Measurements from ENCODE around the gene ACACA. TPM values are rescaled to one million over a fixed set of nuclear protein-coding genes. Genes with fewer than 3 reads are reported as not detected.

The ACACA gene
- total and polyA plus RNA-seq, 9 donors: 10.9 to 104 (median 37.9) TPM

- H3K4me3 ChIP-seq: no peak overlapping the region
- intact Hi-C loops (cut with DNase I): no loop called here
- 92 to 96% (median 94%) methylated on average over 3 of the region's 3 CpGs for WGBS, 3 donors
- no peaks in the 10 kb centered on the region for H3K27me3 ChIP-seq
- TF ChIP-seq POLR2A (IDR thresholded peaks at IDR 0.05): no peak
- no peak for TF ChIP-seq CTCF (IDR thresholded peaks at IDR 0.05)
- no peak for TF ChIP-seq EP300 (IDR thresholded peaks at IDR 0.05)
- H3K4me1 ChIP-seq (ENCODE audit: insufficient read depth): no peaks in the 10 kb centered on the region
- no peaks in the 10 kb centered on the region for H3K9me3 ChIP-seq
- no peak for DNase-seq
- no peak overlapping the region for H3K27ac ChIP-seq
- H3K36me3 ChIP-seq: no peaks in the 10 kb centered on the region
Measured at GRCh38 chr17:37338847-37339246, 67.8 kb downstream of the ACACA start.

- Histone ChIP-seq H3K9me3 (no peaks in the 10 kb centered on the region), H3K27me3 (no peaks in the 10 kb centered on the region), H3K36me3 (no peaks in the 10 kb centered on the region), H3K4me3 (no peak overlapping the region), H3K4me1 (ENCODE audit: insufficient read depth) (no peaks in the 10 kb centered on the region), H3K27ac (no peak overlapping the region)
- TF ChIP-seq EP300 (IDR thresholded peaks at IDR 0.05): no peak
- no peak for TF ChIP-seq CTCF (IDR thresholded peaks at IDR 0.05)
- TF ChIP-seq POLR2A (IDR thresholded peaks at IDR 0.05): no peak
- no peak for DNase-seq
- intact Hi-C loops (cut with DNase I): no loop called here
- WGBS, 3 donors: 78 to 81% (median 80%) methylated on average over 5 of the region's 5 CpGs
Measured at GRCh38 chr17:37327341-37328090, 79.1 kb downstream of the ACACA start.

GRCh38 chr17:37322826-37323561 lies 83.6 kb downstream of the ACACA start:
- DNase-seq: no peak
- no peak overlapping the region for H3K27ac ChIP-seq
- H3K4me1 ChIP-seq (ENCODE audit: insufficient read depth): no peaks in the 10 kb centered on the region
- no peak overlapping the region for H3K4me3 ChIP-seq
- H3K36me3 ChIP-seq: no peaks in the 10 kb centered on the region
- no peaks in the 10 kb centered on the region for H3K27me3 ChIP-seq
- intact Hi-C loops (cut with DNase I): no loop called here
- H3K9me3 ChIP-seq: no peaks in the 10 kb centered on the region
- TF ChIP-seq POLR2A (IDR thresholded peaks at IDR 0.05): no peak
- no peak for TF ChIP-seq EP300 (IDR thresholded peaks at IDR 0.05)
- TF ChIP-seq CTCF (IDR thresholded peaks at IDR 0.05): no peak
- WGBS, 3 donors: 92 to 97% (median 94%) methylated on average over 7 of the region's 7 CpGs

GRCh38 chr17:37322106-37322505 lies 84.5 kb downstream of the ACACA start:
- H3K9me3 ChIP-seq: no peaks in the 10 kb centered on the region
- no peaks in the 10 kb centered on the region for H3K36me3 ChIP-seq
- no peak overlapping the region for H3K27ac ChIP-seq
- 89 to 98% (median 96%) methylated on average over 1 of the region's 1 CpG for WGBS, 3 donors
- no peaks in the 10 kb centered on the region for H3K27me3 ChIP-seq
- H3K4me1 ChIP-seq (ENCODE audit: insufficient read depth): no peaks in the 10 kb centered on the region
- H3K4me3 ChIP-seq: no peak overlapping the region
- TF ChIP-seq CTCF (IDR thresholded peaks at IDR 0.05) (no peak), EP300 (IDR thresholded peaks at IDR 0.05) (no peak), POLR2A (IDR thresholded peaks at IDR 0.05) (no peak)
- no peak for DNase-seq
- intact Hi-C loops (cut with DNase I): no loop called here

Measured in ovary (tissue), 9 donors.